MCF 10A (cell line): Measurements from ENCODE around the gene ABHD15. TPM values are rescaled to one million over a fixed set of nuclear protein-coding genes. Genes with fewer than 3 reads are reported as not detected.

ENCODE experiments used
- BruUV-seq: library from RNA; stranded (reverse); fragments of 400-500 nt; replicated peaks from 2 replicates; lab custom pipeline; 2021; lab: Mats Ljungman, UMichigan
- CTCF ChIA-PET: fragments of 300-600 bp; sonication (Branson Sonifier 250); formaldehyde crosslinking; extraction: SDS; loops from one replicate; lab custom pipeline; 2021; ENCODE audit warnings: antibody characterized with exemption, inconsistent platforms; lab: Yijun Ruan, JAX
- POLR2A ChIA-PET: fragments of 300-600, 350-650 bp; sonication (Branson Sonifier 250); formaldehyde crosslinking; extraction: SDS; loops from one replicate; lab custom pipeline; 2020; ENCODE audit warnings: antibody characterized with exemption, inconsistent platforms; lab: Yijun Ruan, JAX
- DNase-seq: peaks from one replicate; pipeline ENCODE4 v3.0.0-alpha.2; 2018; ENCODE audit not compliant: unreplicated experiment
- H3K27ac Mint-ChIP-seq: one replicate; pipeline ENCODE4 v1.8.0; 2022; ENCODE audit warnings: mild to moderate bottlenecking, low read depth, mixed read lengths; ENCODE audit not compliant: unreplicated experiment
- H3K27me3 Mint-ChIP-seq: one replicate; pipeline ENCODE4 v1.8.0; 2022; ENCODE audit warnings: mixed read lengths; ENCODE audit not compliant: insufficient read depth, unreplicated experiment
- H3K36me3 Mint-ChIP-seq: one replicate; pipeline ENCODE4 v1.8.0; 2022; ENCODE audit warnings: mild to moderate bottlenecking, moderate library complexity, mixed read lengths; ENCODE audit not compliant: insufficient read depth, unreplicated experiment
- H3K4me1 Mint-ChIP-seq: one replicate; pipeline ENCODE4 v1.8.0; 2022; ENCODE audit warnings: mixed read lengths; ENCODE audit not compliant: insufficient read depth, unreplicated experiment
- H3K4me3 Mint-ChIP-seq: one replicate; pipeline ENCODE4 v1.8.0; 2022; ENCODE audit warnings: mild to moderate bottlenecking, moderate library complexity, mixed read lengths; ENCODE audit not compliant: unreplicated experiment
- H3K9me3 Mint-ChIP-seq: one replicate; pipeline ENCODE4 v1.8.0; 2022; ENCODE audit warnings: mixed read lengths; ENCODE audit not compliant: unreplicated experiment
- CTCF ChIP-seq: fragments of 200-600 bp; IDR thresholded peaks from one replicate; pipeline ENCODE4 v1.8.0; 2022; ENCODE audit warnings: antibody characterized with exemption, mild to moderate bottlenecking; ENCODE audit not compliant: unreplicated experiment
- intact Hi-C: fragments of 100-400 bp; cut with micrococcal nuclease; formaldehyde crosslinking; loops from 2 replicates; pipeline ENCODE4 v1.14.1; 2022
- total RNA-seq: library from RNA; stranded (reverse); gene quantifications from 2 replicates; pipeline ENCODE4 v1.2.3, GENCODE V29; 2022

Gene ABHD15
- total RNA-seq, 1 experiment from 2014 or later, result 2.8 TPM

- DNase-seq, result peak; percentile 83
- intact Hi-C loops, result loop anchor here (5.0 kb wide), 1 partner anchor 509 kb away; no protein-coding TSS in a partner anchor
- TF ChIP-seq CTCF, result no peak
- H3K9me3 Mint-ChIP-seq, result no peaks in the 10 kb centered on the region
- ChIA-PET POLR2A (interaction anchor here (1.1 to 4.4 kb wide), 4 partner anchors 8 to 347 kb away, joined by 4 to 81 read pairs (median 7); partner anchors contain the start of genes ANKRD13B and SSH2), CTCF (interaction anchor here (0.6 to 6.8 kb wide), 7 partner anchors 8 to 436 kb away, joined by 3 to 89 read pairs (median 4); partner anchors contain the start of genes ABHD15, ANKRD13B and TP53I13)
- H3K4me3 Mint-ChIP-seq, result no peak overlapping the region
- H3K27me3 Mint-ChIP-seq, result no peaks in the 10 kb centered on the region
- peaks cover 32% of the 10 kb centered on the region for H3K36me3 Mint-ChIP-seq
- peak overlapping the region; percentile 84 for H3K27ac Mint-ChIP-seq
- no TSS peak for BruUV-seq
- H3K4me1 Mint-ChIP-seq, result peaks cover 40% of the 10 kb centered on the region
Observed at GRCh38 chr17:29583324-29584248, 16.7 kb upstream of the ABHD15 start.

- Mint-ChIP-seq H3K9me3 (no peaks in the 10 kb centered on the region), H3K36me3 (peaks cover 34% of the 10 kb centered on the region), H3K4me1 (peaks cover 40% of the 10 kb centered on the region), H3K27ac (no peak overlapping the region), H3K27me3 (no peaks in the 10 kb centered on the region), H3K4me3 (no peak overlapping the region)
- intact Hi-C loops, result loop anchor here (5.0 kb wide), 1 partner anchor 510 kb away; no protein-coding TSS in a partner anchor
- CTCF ChIA-PET, result interaction anchor here (0.6 to 6.8 kb wide), 6 partner anchors 9 to 348 kb away, joined by 3 to 89 read pairs (median 8); partner anchors contain the start of genes ABHD15, ANKRD13B and TP53I13
- no peak for DNase-seq
- BruUV-seq, result no TSS peak
- POLR2A ChIA-PET, result interaction anchor here (1.3 to 4.4 kb wide), 7 partner anchors 9 to 348 kb away, joined by 3 to 81 read pairs (median 8); partner anchors contain the start of genes ABHD15, ANKRD13B, CORO6 and SSH2
- no peak for TF ChIP-seq CTCF
Observed at GRCh38 chr17:29582772-29583171, 15.9 kb upstream of the ABHD15 start.

- H3K4me3 Mint-ChIP-seq, result no peak overlapping the region
- no peaks in the 10 kb centered on the region for H3K27me3 Mint-ChIP-seq
- peaks cover 38% of the 10 kb centered on the region for H3K36me3 Mint-ChIP-seq
- intact Hi-C loops, result loop anchor here (5.0 kb wide), 1 partner anchor 510 kb away; no protein-coding TSS in a partner anchor
- ChIA-PET POLR2A (interaction anchor here (0.7 to 4.4 kb wide), 11 partner anchors 10 to 348 kb away, joined by 3 to 81 read pairs (median 5); partner anchors contain the start of genes ABHD15, ANKRD13B, CORO6 and SSH2), CTCF (interaction anchor here (1.2 to 6.8 kb wide), 11 partner anchors 10 to 349 kb away, joined by 3 to 89 read pairs (median 7); partner anchors contain the start of genes ABHD15, ANKRD13B and TP53I13)
- no peak for DNase-seq
- no peaks in the 10 kb centered on the region for H3K9me3 Mint-ChIP-seq
- H3K4me1 Mint-ChIP-seq, result peaks cover 36% of the 10 kb centered on the region
- TF ChIP-seq CTCF, result no peak
- BruUV-seq, result no TSS peak
- H3K27ac Mint-ChIP-seq, result peak overlapping the region; percentile 19
Observed at GRCh38 chr17:29582254-29582765, 15.5 kb upstream of the ABHD15 start.
